SK-N-SH (cell line): ENCODE measurements around the gene FHOD3.

ENCODE experiments used
- MEF2A ChIP-seq: IDR thresholded peaks from 2 replicates; pipeline ENCODE4 v1.4.0; 2012; ENCODE audit warnings: low read depth, borderline replicate concordance
- REST ChIP-seq: IDR thresholded peaks from 2 replicates; pipeline ENCODE4 v1.6.1; 2012; ENCODE audit warnings: mild to moderate bottlenecking, low read depth, low read length, moderate library complexity
- RXRA ChIP-seq: IDR thresholded peaks from 2 replicates; pipeline ENCODE4 v1.4.0; 2012; ENCODE audit warnings: low read depth, mild to moderate bottlenecking, borderline replicate concordance
- TF ChIP-seq, protein P1 (sequence below): fragments of 200-600 bp; sonication (generic); IDR thresholded peaks from 2 replicates; pipeline ENCODE4 v1.6.1; 2017; ENCODE audit warnings: antibody characterized with exemption, mild to moderate bottlenecking, moderate library complexity

DNA sequence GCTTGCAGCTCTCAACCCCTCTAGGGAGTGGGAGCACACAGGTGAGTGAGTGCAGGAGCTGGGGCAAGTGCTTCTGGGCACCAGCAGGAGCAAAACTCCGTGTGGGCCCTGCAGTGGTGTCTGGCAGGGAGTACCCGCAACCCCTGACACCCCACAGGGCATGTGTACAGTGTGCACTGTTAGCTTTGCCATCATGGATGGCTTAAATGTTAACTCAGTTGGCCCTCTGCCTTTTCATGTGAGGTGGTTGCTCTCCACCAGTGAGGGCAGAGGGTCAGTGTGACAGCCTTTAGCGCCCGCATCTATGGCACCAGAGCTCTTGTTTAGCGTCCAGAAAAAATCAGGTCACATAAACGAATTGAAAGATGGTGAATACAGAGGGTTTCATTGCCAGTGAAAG lies 438.6 kb downstream of the FHOD3 start:
- TF ChIP-seq, protein P1, sequence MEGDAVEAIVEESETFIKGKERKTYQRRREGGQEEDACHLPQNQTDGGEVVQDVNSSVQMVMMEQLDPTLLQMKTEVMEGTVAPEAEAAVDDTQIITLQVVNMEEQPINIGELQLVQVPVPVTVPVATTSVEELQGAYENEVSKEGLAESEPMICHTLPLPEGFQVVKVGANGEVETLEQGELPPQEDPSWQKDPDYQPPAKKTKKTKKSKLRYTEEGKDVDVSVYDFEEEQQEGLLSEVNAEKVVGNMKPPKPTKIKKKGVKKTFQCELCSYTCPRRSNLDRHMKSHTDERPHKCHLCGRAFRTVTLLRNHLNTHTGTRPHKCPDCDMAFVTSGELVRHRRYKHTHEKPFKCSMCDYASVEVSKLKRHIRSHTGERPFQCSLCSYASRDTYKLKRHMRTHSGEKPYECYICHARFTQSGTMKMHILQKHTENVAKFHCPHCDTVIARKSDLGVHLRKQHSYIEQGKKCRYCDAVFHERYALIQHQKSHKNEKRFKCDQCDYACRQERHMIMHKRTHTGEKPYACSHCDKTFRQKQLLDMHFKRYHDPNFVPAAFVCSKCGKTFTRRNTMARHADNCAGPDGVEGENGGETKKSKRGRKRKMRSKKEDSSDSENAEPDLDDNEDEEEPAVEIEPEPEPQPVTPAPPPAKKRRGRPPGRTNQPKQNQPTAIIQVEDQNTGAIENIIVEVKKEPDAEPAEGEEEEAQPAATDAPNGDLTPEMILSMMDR: no peak
- TF ChIP-seq REST (no peak), MEF2A (no peak), RXRA (no peak)
